ENCODE results near the gene CEP68. TPM values are rescaled to one million over a fixed set of nuclear protein-coding genes. Genes with fewer than 3 reads are reported as not detected.

Gene CEP68
- total and polyA plus RNA-seq, 7 experiments from 2014 or later, result 8.5 to 52.0 (median 25.6) TPM

- Histone ChIP-seq H3K4me1 (ENCODE audit: control insufficient read depth in 2 of 2, insufficient read depth in 2 of 2, low read length in 2 of 2) (peaks cover 19 to 22% of the 10 kb centered on the region in 2 donors), H3K4me3 (ENCODE audit: low read length) (no peak overlapping the region), H3K9me3 (ENCODE audit: control insufficient read depth in 2 of 3, low read length in 3 of 3) (no peaks in the 10 kb centered on the region), H3K27ac (ENCODE audit: low read depth, low read length) (no peak overlapping the region), H3K27me3 (ENCODE audit: control insufficient read depth in 2 of 2, insufficient read depth in 2 of 2, low read length in 2 of 2) (no peaks in the 10 kb centered on the region), H3K36me3 (ENCODE audit: control insufficient read depth in 2 of 3, insufficient read depth in 3 of 3, low read length in 3 of 3) (no peaks in the 10 kb centered on the region)
- ChIA-PET CTCF (interaction anchor here (1.2 kb wide), 1 partner anchor 118 kb away, joined by 3 read pairs; no protein-coding TSS in a partner anchor), POLR2A (no interaction called here)
- H3K9me3 Mint-ChIP-seq, result no peaks in the 10 kb centered on the region
- no peak overlapping the region for H3K27ac Mint-ChIP-seq
- H3K36me3 Mint-ChIP-seq, result peaks cover 0 to 5% (median 0%) of the 10 kb centered on the region in 5 donors
- peaks cover 0 to 2% (median 0%) of the 10 kb centered on the region in 5 donors for H3K27me3 Mint-ChIP-seq
- peaks cover 22 to 36% (median 33%) of the 10 kb centered on the region in 7 donors for H3K4me1 Mint-ChIP-seq
- intact Hi-C loops (cut with micrococcal nuclease), result no loop called here
- no peak for ATAC-seq
- no peak for DNase-seq
- H3K4me3 Mint-ChIP-seq, result no peak overlapping the region
Observed at GRCh38 chr2:65035351-65035943, 20.8 kb upstream of the CEP68 start.

- ATAC-seq, result no peak
- Mint-ChIP-seq H3K27ac (peak overlapping the region in 1 of 9 donors; percentile 26), H3K36me3 (peaks cover 0 to 5% (median 0%) of the 10 kb centered on the region in 5 donors), H3K27me3 (peaks cover 0 to 2% (median 0%) of the 10 kb centered on the region in 5 donors), H3K4me3 (no peak overlapping the region), H3K9me3 (no peaks in the 10 kb centered on the region), H3K4me1 (peaks cover 5 to 23% (median 20%) of the 10 kb centered on the region in 7 donors)
- H3K36me3 ChIP-seq (ENCODE audit: control insufficient read depth in 2 of 3, insufficient read depth in 3 of 3, low read length in 3 of 3), result no peaks in the 10 kb centered on the region
- no peaks in the 10 kb centered on the region for H3K9me3 ChIP-seq (ENCODE audit: control insufficient read depth in 2 of 3, low read length in 3 of 3)
- H3K4me3 ChIP-seq (ENCODE audit: low read length), result no peak overlapping the region
- ChIA-PET CTCF (interaction anchor here (0.5 to 0.6 kb wide), 3 partner anchors 10 to 1176 kb away, joined by 3 to 4 read pairs (median 3); no protein-coding TSS in a partner anchor), POLR2A (interaction anchor here (1.0 kb wide), 1 partner anchor 93 kb away, joined by 4 read pairs; the partner anchor contains the start of gene RAB1A)
- H3K27ac ChIP-seq (ENCODE audit: low read depth, low read length), result no peak overlapping the region
- peaks cover 5% of the 10 kb centered on the region in 2 donors for H3K4me1 ChIP-seq (ENCODE audit: control insufficient read depth in 2 of 2, insufficient read depth in 2 of 2, low read length in 2 of 2)
- no peak for DNase-seq
- no peaks in the 10 kb centered on the region for H3K27me3 ChIP-seq (ENCODE audit: control insufficient read depth in 2 of 2, insufficient read depth in 2 of 2, low read length in 2 of 2)
- intact Hi-C loops (cut with micrococcal nuclease), result no loop called here
Observed at GRCh38 chr2:65037178-65037577, 19.0 kb upstream of the CEP68 start.

GRCh38 chr2:65039640-65040039, 16.6 kb upstream of the CEP68 start:
- DNase-seq, result no peak
- H3K27me3 Mint-ChIP-seq, result peaks cover 0 to 2% (median 0%) of the 10 kb centered on the region in 5 donors
- ATAC-seq, result no peak
- Histone ChIP-seq H3K36me3 (ENCODE audit: control insufficient read depth in 2 of 3, insufficient read depth in 3 of 3, low read length in 3 of 3) (peaks cover 0 to 5% (median 0%) of the 10 kb centered on the region in 3 experiments), H3K4me3 (ENCODE audit: low read length) (no peak overlapping the region), H3K4me1 (ENCODE audit: control insufficient read depth in 2 of 2, insufficient read depth in 2 of 2, low read length in 2 of 2) (peaks cover 0 to 3% of the 10 kb centered on the region in 2 donors), H3K27ac (ENCODE audit: low read depth, low read length) (no peak overlapping the region), H3K9me3 (ENCODE audit: control insufficient read depth in 2 of 3, low read length in 3 of 3) (peaks cover 0 to 5% (median 3%) of the 10 kb centered on the region in 3 experiments), H3K27me3 (ENCODE audit: control insufficient read depth in 2 of 2, insufficient read depth in 2 of 2, low read length in 2 of 2) (no peaks in the 10 kb centered on the region)
- H3K9me3 Mint-ChIP-seq, result peaks cover 4 to 14% (median 8%) of the 10 kb centered on the region in 11 donors
- peaks cover 8 to 22% (median 14%) of the 10 kb centered on the region in 5 donors for H3K36me3 Mint-ChIP-seq
- no peak overlapping the region for H3K4me3 Mint-ChIP-seq
- peaks cover 0 to 24% (median 12%) of the 10 kb centered on the region in 7 donors for H3K4me1 Mint-ChIP-seq
- POLR2A ChIA-PET, result no interaction called here
- H3K27ac Mint-ChIP-seq, result no peak overlapping the region
- intact Hi-C loops (cut with micrococcal nuclease), result loop anchor here (1.0 to 5.0 kb wide), 7 partner anchors 22 to 707 kb away; partner anchors contain the start of gene SLC1A4 (in 2 of the 2)
- CTCF ChIA-PET, result interaction anchor here (0.6 to 2.7 kb wide), 6 partner anchors 15 to 708 kb away, joined by 3 to 12 read pairs (median 4); no protein-coding TSS in a partner anchor

GRCh38 chr2:65040400-65041261, 15.6 kb upstream of the CEP68 start:
- ChIA-PET POLR2A (no interaction called here), CTCF (interaction anchor here (0.7 to 3.4 kb wide), 7 partner anchors 9 to 313 kb away, joined by 3 to 30 read pairs (median 6); no protein-coding TSS in a partner anchor)
- peaks cover 5 to 23% (median 9%) of the 10 kb centered on the region in 11 donors for H3K9me3 Mint-ChIP-seq
- Histone ChIP-seq H3K27ac (ENCODE audit: low read depth, low read length) (no peak overlapping the region), H3K4me3 (ENCODE audit: low read length) (no peak overlapping the region), H3K4me1 (ENCODE audit: control insufficient read depth in 2 of 2, insufficient read depth in 2 of 2, low read length in 2 of 2) (peaks cover 0 to 3% of the 10 kb centered on the region in 2 donors), H3K27me3 (ENCODE audit: control insufficient read depth in 2 of 2, insufficient read depth in 2 of 2, low read length in 2 of 2) (no peaks in the 10 kb centered on the region), H3K36me3 (ENCODE audit: control insufficient read depth in 2 of 3, insufficient read depth in 3 of 3, low read length in 3 of 3) (peaks cover 0 to 9% (median 0%) of the 10 kb centered on the region in 3 experiments), H3K9me3 (ENCODE audit: control insufficient read depth in 2 of 3, low read length in 3 of 3) (peaks cover 0 to 5% (median 3%) of the 10 kb centered on the region in 3 experiments)
- H3K36me3 Mint-ChIP-seq, result peaks cover 17 to 32% (median 21%) of the 10 kb centered on the region in 5 donors
- peaks cover 0 to 2% (median 0%) of the 10 kb centered on the region in 5 donors for H3K27me3 Mint-ChIP-seq
- peak overlapping the region in 1 of 9 donors; percentile 34 for H3K27ac Mint-ChIP-seq
- ATAC-seq, result peak; percentile 100
- H3K4me3 Mint-ChIP-seq, result peak overlapping the region in 6 of 10 donors; percentile 23 to 65 (median 44)
- H3K4me1 Mint-ChIP-seq, result peaks cover 0 to 24% (median 12%) of the 10 kb centered on the region in 7 donors
- intact Hi-C loops (cut with micrococcal nuclease), result loop anchor here (1.0 to 5.0 kb wide), 7 partner anchors 23 to 708 kb away; partner anchors contain the start of gene SLC1A4 (in 2 of the 2)
- peak; percentile 43 to 77 (median 68) for DNase-seq

- peaks cover 21 to 49% (median 33%) of the 10 kb centered on the region in 5 donors for H3K36me3 Mint-ChIP-seq
- intact Hi-C loops (cut with micrococcal nuclease), result loop anchor here in 1 of 2 donors (5.0 kb wide), 1 partner anchor 711 kb away; no protein-coding TSS in a partner anchor
Observed at GRCh38 chr2:65043001-65043400, 13.2 kb upstream of the CEP68 start.

More at GRCh38 chr2:65043001-65043400, 13.2 kb upstream of the CEP68 start:
- peaks cover 0 to 3% of the 10 kb centered on the region in 2 donors for H3K4me1 ChIP-seq (ENCODE audit: control insufficient read depth in 2 of 2, insufficient read depth in 2 of 2, low read length in 2 of 2)
- peak overlapping the region in 2 of 9 donors; percentile 10 to 55 for H3K27ac Mint-ChIP-seq
- peaks cover 0 to 8% (median 0%) of the 10 kb centered on the region in 5 donors for H3K27me3 Mint-ChIP-seq
- no peaks in the 10 kb centered on the region for H3K27me3 ChIP-seq (ENCODE audit: control insufficient read depth in 2 of 2, insufficient read depth in 2 of 2, low read length in 2 of 2)
- no peak for DNase-seq
- no peak overlapping the region for H3K4me3 Mint-ChIP-seq
- no peak overlapping the region for H3K27ac ChIP-seq (ENCODE audit: low read depth, low read length)
- POLR2A ChIA-PET, result interaction anchor here (2.5 kb wide), 1 partner anchor 13 kb away, joined by 8 read pairs; the partner anchor contains the start of gene CEP68
- H3K9me3 ChIP-seq (ENCODE audit: control insufficient read depth in 2 of 3, low read length in 3 of 3), result peaks cover 0 to 5% (median 3%) of the 10 kb centered on the region in 3 experiments
- H3K36me3 ChIP-seq (ENCODE audit: control insufficient read depth in 2 of 3, insufficient read depth in 3 of 3, low read length in 3 of 3), result peaks cover 0 to 9% (median 0%) of the 10 kb centered on the region in 3 experiments
- peaks cover 0 to 24% (median 12%) of the 10 kb centered on the region in 7 donors for H3K4me1 Mint-ChIP-seq
- no peak for ATAC-seq
- CTCF ChIA-PET, result interaction anchor here (1.0 to 3.4 kb wide), 5 partner anchors 12 to 125 kb away, joined by 3 to 30 read pairs (median 5); no protein-coding TSS in a partner anchor
- H3K4me3 ChIP-seq (ENCODE audit: low read length), result no peak overlapping the region
- H3K9me3 Mint-ChIP-seq, result peaks cover 5 to 23% (median 10%) of the 10 kb centered on the region in 11 donors
